CD4-positive, alpha-beta T cell treated with Interleukin-10 for 1 hour (primary cell): ENCODE data around the gene TLL2.

Experiments used
- DNase-seq: peaks from one replicate; pipeline ENCODE4 v3.0.0-alpha.2; 2020

Gene TLL2

GRCh38 chr10:96352582-96352981 is 161.1 kb downstream of the TLL2 start:
- DNase-seq, result no peak

- DNase-seq, result no peak
These were observed 161.7 kb downstream of the TLL2 start for GRCh38 chr10:96352027-96352426.

DNA sequence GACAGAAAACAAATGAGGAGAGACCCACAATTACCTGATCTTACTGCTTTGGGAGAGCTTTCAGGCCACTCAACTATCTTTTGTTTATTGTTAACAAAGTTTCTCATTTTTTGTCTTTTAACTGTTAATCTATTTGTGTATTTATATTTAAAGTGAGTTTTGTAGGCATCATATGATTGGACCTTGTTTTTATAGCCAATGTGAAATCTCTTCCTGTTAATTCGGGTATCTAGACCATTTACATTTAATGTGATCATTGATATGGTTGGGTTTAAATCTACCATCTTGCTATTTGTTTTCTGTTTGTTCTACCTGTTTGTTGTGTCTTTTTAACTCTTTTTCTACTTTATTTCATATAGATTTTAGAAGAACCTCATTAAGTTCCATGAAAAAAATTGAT is 167.4 kb downstream of the TLL2 start:
- no peak for DNase-seq

- no peak for DNase-seq
These were observed 168.5 kb downstream of the TLL2 start for GRCh38 chr10:96345222-96345621.

DNA sequence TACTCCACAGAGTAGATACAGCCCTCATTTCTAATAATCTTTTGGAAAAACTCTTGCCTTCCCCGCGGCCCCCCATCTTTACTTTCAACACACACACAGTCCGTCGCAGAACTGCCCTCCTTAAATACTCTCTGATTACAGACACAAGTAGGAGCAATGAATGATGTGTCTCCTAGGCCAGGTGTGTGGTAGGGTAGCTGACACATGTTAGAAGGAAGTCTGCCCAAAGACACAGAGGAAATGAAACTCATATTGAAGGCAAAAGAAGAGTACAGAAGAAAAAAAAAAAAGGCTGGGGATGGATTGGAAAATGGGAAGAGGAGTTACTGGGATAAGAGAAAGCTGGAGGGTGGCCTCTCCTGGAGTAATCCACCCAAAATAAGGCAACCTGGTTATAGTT is 169.5 kb downstream of the TLL2 start:
- DNase-seq, result no peak

- DNase-seq, result no peak
These were observed 171.3 kb downstream of the TLL2 start for GRCh38 chr10:96342402-96342801.

- DNase-seq, result no peak
These were observed 172.2 kb downstream of the TLL2 start for GRCh38 chr10:96341219-96342182.

DNA sequence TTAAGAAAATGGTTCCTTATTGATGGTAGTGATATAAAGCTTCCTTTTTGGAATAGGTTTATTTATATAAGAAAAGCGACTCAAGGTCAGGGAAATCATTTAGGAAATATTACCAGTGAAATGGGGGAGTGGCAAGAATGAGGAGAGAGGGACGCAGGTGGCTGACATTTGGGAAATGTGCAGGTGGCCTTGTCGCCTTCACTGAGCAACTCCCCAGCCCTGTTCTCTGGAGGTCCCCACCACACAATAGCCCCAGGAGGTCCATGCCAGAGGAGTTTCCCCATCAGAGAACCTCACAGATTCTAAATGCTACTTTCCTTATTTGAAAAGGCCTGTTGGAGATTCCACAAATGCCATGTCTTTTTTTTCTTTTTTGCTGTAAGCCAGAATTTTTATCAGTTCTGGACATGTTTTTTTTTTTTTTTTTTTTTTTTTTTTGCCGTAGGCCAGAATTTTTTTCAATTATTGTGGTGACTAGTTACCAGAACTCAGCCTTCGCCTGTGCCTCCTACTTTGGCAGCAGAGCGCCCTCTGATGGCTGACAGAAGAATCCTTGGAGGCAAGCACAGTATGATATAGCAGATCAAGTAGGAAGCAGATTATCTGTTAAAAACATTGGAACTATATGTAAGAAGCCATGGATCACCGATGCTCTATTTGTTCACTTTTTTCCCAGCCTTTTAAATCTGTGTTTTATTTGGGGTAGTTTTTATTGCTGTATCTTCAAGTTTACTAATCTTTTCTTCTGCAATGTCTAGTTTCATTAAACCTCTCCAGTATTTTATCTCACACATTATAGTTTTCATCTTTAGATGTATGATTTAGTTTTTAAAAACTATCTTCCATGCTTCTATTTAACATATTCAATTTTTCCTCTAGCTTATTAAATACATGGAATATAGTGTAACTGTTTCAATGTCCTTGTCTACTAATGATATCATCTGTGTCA is 173.5 kb downstream of the TLL2 start:
- peak; percentile 59 for DNase-seq

GRCh38 chr10:96339383-96339782 is 174.3 kb downstream of the TLL2 start:
- DNase-seq, result no peak

DNA sequence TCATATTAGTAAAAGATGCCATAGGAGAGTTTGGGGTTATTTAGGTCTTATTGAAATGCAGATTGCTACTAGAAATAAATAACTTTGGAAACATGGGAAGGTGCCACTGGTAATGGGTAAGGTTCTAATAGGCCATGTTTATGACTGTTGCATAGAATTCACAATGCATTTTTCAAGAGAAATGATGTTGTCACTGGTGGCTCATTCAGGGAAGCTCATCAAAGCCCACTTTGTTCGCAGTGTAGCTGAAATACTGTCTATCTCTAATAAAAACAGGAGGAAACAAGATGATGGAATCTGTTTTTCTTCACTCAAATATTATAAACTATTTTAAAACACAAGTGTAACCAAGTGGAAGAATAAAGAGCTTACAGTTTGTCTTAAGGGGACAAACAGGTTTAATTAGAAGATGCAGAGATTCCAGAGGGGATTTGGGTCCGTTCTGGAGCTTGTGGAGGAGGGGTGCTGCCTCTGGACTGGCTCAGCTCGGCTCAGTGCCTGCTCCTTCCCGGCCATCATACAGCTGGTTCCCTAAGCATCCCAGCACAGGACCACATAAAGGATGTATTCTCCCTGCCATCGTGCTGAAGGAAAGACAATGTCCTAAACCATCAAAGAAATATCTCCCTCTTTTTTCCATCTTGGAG is 175.3 kb downstream of the TLL2 start:
- no peak for DNase-seq

- DNase-seq, result no peak
These were observed 176.6 kb downstream of the TLL2 start for GRCh38 chr10:96337106-96337505.

GRCh38 chr10:96334616-96335526 is 178.9 kb downstream of the TLL2 start:
- DNase-seq, result peak; percentile 13

DNA sequence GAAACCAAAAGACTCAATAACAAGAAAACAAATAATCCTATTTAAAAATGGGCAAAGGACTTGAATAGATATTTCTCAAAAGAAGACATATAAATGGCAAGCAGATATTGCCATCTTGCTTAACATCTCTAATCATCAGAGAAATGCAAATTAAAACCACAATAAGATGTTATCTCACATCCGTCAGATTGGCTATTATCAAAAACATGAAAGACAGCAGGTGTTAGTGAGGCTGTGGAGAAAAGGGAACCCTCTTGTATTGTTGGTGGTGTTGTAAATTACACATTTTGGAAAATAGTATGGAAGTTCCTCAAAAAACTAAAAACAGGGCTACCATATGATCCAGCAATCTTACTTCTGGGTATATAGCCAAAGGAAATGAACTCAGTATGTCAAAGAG is 180.6 kb downstream of the TLL2 start:
- DNase-seq, result peak; percentile 15

DNA sequence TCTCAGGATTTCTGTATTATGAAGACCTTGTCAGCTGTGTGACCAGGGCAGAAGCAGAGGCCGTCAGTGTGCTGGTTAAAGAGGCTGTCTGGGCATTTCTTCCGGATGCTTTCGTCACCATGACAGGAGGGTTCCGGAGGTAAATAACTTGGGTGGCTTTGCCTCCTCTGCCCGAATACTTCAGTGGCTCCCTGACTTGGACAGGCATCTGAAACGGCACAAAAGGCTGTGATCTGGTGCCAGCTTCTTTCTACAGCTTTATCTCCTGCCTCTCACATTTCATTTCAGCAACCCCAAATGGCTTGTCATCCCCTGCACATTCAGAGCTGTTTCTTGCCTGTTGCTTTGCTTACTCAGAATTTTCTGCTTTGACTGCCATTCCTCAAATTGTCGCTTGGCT is 186.3 kb downstream of the TLL2 start:
- DNase-seq, result no peak

DNA sequence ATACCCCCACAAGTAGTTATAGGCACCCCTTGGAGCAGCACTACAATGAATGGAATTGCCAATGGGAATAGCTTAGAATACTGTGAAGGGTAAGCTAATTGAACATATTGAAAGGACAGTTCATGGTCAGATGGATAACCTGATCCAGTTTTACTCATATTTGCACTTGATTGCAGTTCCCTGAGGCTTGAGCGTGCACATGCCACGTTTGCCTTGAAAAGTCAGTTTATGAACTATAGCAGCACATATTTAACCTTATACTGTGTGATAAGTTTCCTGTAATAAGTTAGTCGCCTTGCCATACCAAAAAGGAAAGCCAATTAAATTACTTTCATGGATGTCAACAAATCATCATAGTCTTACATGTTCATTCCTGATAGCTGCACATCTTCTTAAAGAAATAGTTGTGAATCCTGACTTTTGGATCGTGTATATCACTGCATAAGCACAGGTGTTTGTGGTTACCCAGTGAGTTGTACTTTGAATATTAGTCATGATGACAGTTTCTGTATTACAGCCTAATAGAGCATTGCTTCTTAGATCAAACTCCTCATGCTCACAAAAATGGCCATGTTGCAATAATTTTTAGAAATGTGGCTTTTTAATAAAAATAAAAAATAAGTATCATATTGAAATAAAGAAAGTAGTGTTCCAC is 187.9 kb downstream of the TLL2 start:
- DNase-seq, result no peak

GRCh38 chr10:96324447-96324846 is 189.3 kb downstream of the TLL2 start:
- no peak for DNase-seq

DNA sequence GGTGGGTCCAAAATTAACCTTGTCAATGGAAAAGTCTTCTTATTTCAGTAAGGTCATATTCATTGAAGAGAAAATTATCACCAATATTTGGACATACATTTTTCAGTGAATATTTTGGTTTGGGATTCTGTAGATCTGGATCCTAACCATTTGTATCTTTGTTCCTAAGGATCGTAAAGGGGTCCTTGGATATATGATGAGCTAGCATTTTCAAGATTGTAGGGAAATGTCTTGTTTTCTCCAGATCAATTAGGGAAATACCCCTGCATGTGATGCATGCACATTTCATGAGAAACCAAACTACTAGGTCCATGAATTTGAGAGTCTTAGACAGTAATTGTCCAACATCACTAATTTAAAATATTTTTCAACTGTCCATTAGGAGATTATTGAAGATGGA is 191.5 kb downstream of the TLL2 start:
- no peak for DNase-seq

DNA sequence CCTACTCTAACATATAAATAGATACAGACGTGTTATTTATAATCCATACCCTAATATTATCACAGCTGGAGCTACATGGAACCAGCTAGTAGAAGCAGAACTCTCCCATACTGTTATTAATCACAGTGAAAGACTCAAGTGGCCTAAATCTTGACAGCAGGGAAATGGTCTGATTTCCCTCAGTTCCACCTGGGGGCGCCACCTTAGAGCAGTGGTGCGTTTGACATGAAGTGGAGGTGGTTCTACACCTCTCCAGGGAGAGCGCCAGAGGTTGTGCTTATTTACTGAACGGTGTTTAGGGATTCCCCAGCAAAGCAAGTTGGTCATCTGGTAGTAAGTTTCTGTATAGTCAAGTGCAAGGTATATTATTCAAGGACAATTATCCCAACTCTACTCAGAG is 191.9 kb downstream of the TLL2 start:
- DNase-seq, result no peak

DNA sequence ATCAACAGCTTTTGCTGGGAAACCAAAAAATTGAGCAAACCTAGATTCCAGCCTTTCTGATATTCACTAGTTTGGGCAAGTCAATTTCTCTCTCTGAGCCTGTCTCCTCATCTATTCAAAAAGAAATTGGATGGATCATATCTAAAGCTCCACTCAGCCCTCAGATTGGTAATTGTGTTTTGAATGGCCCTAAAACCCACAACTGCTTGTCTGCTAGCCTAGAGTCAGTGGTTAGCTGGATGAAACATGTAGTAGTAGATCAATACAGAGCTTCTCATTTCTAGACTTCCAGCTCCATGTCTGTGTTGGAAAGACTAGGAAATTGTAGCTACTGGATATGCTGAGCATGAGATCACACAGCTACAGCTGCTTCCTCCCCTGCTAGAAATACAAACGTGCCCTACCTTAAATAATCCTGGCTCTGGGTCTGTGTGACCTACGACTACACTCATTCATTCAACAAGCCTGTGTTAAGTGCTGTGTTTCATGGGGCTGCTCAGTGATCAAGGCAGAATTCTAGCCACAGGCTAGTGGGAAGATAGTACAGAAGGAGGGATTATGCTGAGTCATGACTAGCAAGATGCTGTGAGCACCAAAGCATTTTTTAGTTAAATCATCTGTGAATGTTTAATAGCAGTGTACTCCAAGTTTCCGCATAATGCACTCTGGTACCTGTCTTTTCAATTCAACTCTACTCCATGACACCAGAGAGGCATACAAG is 193.8 kb downstream of the TLL2 start:
- DNase-seq, result no peak

DNA sequence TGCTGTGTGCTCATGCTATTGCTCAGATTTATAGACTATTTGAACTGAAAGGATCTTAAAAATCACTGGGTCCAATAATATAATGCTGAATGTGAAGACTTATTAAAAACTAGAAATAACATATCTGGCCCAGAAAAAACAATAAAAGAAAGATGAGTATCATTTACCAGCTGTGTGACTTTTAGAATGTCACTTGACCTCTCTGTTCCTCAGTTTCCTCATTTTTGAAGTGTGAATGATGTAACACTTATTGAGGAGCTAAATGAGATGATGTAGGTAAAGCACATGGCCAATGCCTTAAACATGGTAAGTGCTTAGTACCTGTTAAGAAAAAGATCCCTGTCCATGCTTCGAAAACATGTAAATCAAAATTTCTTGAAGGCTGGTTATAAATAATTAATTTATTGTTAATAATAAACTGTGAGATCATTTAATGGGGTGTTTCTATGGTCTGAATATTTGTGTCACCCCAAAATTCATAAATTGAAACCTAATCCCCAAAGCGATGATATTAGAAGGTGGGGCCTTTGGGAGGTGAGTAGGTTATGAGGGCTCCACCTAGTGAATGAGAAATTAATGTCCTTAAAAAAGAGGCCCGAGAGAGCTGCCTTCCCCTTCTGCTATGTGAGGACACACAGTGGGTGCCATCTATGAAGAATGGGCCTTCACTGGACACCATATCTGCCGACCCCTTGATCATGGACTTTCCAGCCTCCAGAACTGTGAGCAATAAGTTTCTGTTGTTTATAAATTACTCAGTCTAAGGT is 196.5 kb downstream of the TLL2 start:
- DNase-seq, result no peak
